HG02981 (cell line): ENCODE measurements around the gene SLC2A4.

Source experiments
- ATAC-seq: cut with Tn5 transposase; IDR thresholded peaks from one replicate; pipeline ENCODE4 v1.9.1; 2021; ENCODE audit warnings: mild to moderate bottlenecking, moderate library complexity; ENCODE audit not compliant: unreplicated experiment

SLC2A4 gene

GRCh38 chr17:7263801-7264078, 17.8 kb upstream of the SLC2A4 start:
- ATAC-seq: no peak

- ATAC-seq: no peak
Measured at GRCh38 chr17:7266784-7267183, 14.7 kb upstream of the SLC2A4 start.

- ATAC-seq: no peak
Measured at GRCh38 chr17:7279448-7279847, 2.1 kb upstream of the SLC2A4 start.

GRCh38 chr17:7280519-7281073, 922 bp upstream of the SLC2A4 start:
- ATAC-seq: peak; percentile 54

GRCh38 chr17:7281953-7282751, 634 bp downstream of the SLC2A4 start:
- no peak for ATAC-seq

GRCh38 chr17:7282752-7283321, 1.3 kb downstream of the SLC2A4 start:
- ATAC-seq: no peak

- no peak for ATAC-seq
Measured at GRCh38 chr17:7283471-7284216, 2.1 kb downstream of the SLC2A4 start.

GRCh38 chr17:7284911-7285310, 3.4 kb downstream of the SLC2A4 start:
- ATAC-seq: no peak

- ATAC-seq: no peak
Measured at GRCh38 chr17:7285679-7286078, 4.2 kb downstream of the SLC2A4 start.

GRCh38 chr17:7289256-7290032, 7.9 kb downstream of the SLC2A4 start:
- no peak for ATAC-seq

GRCh38 chr17:7290166-7290565, 8.6 kb downstream of the SLC2A4 start:
- ATAC-seq: no peak

GRCh38 chr17:7290685-7291084, 9.2 kb downstream of the SLC2A4 start:
- ATAC-seq: no peak

- no peak for ATAC-seq
Measured at GRCh38 chr17:7292194-7292593, 10.7 kb downstream of the SLC2A4 start.

GRCh38 chr17:7292729-7293128, 11.2 kb downstream of the SLC2A4 start:
- no peak for ATAC-seq

- ATAC-seq: no peak
Measured at GRCh38 chr17:7293159-7293558, 11.6 kb downstream of the SLC2A4 start.

- ATAC-seq: no peak
Measured at GRCh38 chr17:7293816-7294613, 12.5 kb downstream of the SLC2A4 start.

- ATAC-seq: no peak
Measured at GRCh38 chr17:7294614-7295153, 13.2 kb downstream of the SLC2A4 start, which contains the start of gene YBX2. Gene YBX2 (minus strand): TSS chr17:7294639. CDS start chr17:7294500, 139 bp downstream.

GRCh38 chr17:7295230-7296180, 14.0 kb downstream of the SLC2A4 start:
- no peak for ATAC-seq
